ENCODE measurements around the gene IFT43. TPM values are rescaled to one million over a fixed set of nuclear protein-coding genes. Genes with fewer than 3 reads are reported as not detected.

IFT43 gene
- 13.4 and 15.8 TPM in 2 replicates for total RNA-seq

GRCh38 chr14:75985618-75986438 is at the start of gene IFT43:
Gene IFT43 (plus strand): TSS chr14:75985763. CDS start chr14:75985787, 24 bp downstream.
- POLR2A ChIA-PET: interaction anchor here (0.6 to 1.0 kb wide), 5 partner anchors 9 to 276 kb away, joined by 3 to 10 read pairs (median 4); no protein-coding TSS in a partner anchor
- no peaks in the 10 kb centered on the region for H3K9me3 Mint-ChIP-seq
- CTCF ChIA-PET: interaction anchor here (0.7 to 11.8 kb wide), 4 partner anchors 73 to 277 kb away, joined by 3 to 363 read pairs (median 9); no protein-coding TSS in a partner anchor
- peaks cover 30% of the 10 kb centered on the region for H3K4me1 Mint-ChIP-seq
- H3K27ac Mint-ChIP-seq: peak within 1 kb of the TSS; percentile 68
- intact Hi-C loops (cut with micrococcal nuclease): loop anchor here (10.0 kb wide), 1 partner anchor 681 kb away; no protein-coding TSS in a partner anchor
- ATAC-seq (ENCODE audit: low read depth): peak; percentile 67
- DNase-seq: peak; percentile 85
- H3K27me3 Mint-ChIP-seq: no peaks in the 10 kb centered on the region
- TF ChIP-seq, protein P1, sequence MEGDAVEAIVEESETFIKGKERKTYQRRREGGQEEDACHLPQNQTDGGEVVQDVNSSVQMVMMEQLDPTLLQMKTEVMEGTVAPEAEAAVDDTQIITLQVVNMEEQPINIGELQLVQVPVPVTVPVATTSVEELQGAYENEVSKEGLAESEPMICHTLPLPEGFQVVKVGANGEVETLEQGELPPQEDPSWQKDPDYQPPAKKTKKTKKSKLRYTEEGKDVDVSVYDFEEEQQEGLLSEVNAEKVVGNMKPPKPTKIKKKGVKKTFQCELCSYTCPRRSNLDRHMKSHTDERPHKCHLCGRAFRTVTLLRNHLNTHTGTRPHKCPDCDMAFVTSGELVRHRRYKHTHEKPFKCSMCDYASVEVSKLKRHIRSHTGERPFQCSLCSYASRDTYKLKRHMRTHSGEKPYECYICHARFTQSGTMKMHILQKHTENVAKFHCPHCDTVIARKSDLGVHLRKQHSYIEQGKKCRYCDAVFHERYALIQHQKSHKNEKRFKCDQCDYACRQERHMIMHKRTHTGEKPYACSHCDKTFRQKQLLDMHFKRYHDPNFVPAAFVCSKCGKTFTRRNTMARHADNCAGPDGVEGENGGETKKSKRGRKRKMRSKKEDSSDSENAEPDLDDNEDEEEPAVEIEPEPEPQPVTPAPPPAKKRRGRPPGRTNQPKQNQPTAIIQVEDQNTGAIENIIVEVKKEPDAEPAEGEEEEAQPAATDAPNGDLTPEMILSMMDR (IDR thresholded peaks at IDR 0.05): no peak
- H3K36me3 Mint-ChIP-seq (ENCODE audit: low read depth): peaks cover 9% of the 10 kb centered on the region
- H3K4me3 Mint-ChIP-seq: peak within 1 kb of the TSS; percentile 86

DNA sequence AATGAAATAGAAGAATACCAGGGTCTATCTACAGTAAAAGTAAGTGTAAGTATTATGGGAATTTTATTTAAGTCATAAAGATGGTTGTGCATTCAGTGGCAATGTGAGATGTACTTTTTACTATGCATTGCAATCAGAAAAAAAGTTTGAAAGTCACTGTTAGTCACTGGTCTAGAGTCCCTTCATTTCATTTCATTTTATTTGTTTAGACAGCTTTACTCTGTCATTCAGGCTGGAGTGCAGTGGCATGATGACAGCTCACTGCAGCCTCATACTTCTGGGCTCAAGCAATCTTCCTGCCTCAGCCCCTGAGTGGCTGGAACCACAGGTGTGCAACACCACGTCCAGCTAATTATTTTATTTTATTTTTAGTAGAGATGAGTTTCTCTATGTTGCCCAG is 46.4 kb upstream of the IFT43 start:
- CTCF ChIA-PET: interaction anchor here (2.3 kb wide), 1 partner anchor 32 kb away, joined by 9 read pairs; no protein-coding TSS in a partner anchor
- DNase-seq (no peak), ATAC-seq (ENCODE audit: low read depth) (no peak)
- H3K27ac Mint-ChIP-seq: no peak overlapping the region
- intact Hi-C loops (cut with micrococcal nuclease): no loop called here
- H3K36me3 Mint-ChIP-seq (ENCODE audit: low read depth): peaks cover 2% of the 10 kb centered on the region
- no peak overlapping the region for H3K4me3 Mint-ChIP-seq
- no peaks in the 10 kb centered on the region for H3K9me3 Mint-ChIP-seq
- H3K4me1 Mint-ChIP-seq: peaks cover 14% of the 10 kb centered on the region
- TF ChIP-seq, protein P1 (IDR thresholded peaks at IDR 0.05): no peak
- no peaks in the 10 kb centered on the region for H3K27me3 Mint-ChIP-seq
- POLR2A ChIA-PET: interaction anchor here (0.6 kb wide), 1 partner anchor 244 kb away, joined by 3 read pairs; no protein-coding TSS in a partner anchor

DNA sequence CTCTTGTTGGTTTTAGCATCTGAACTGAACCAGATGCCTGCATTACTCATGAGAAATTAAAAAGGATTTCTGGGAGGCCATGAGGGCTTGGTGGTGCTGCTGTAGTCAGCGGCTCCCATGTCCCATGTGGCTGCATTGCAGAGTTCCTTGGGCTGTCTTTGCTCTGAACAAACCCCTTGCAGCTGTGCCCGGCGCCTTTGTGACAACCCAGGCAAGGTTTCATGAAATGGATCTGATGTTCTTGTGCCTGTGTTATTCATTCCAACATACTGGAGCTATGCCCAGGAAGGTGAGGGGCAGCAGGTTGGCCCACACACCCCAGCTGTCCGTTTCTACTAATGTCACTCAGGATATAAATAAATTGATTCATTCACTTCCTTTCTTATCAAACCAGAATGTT is 44.5 kb upstream of the IFT43 start:
- Mint-ChIP-seq H3K36me3 (ENCODE audit: low read depth) (peaks cover 4% of the 10 kb centered on the region), H3K4me1 (no peaks in the 10 kb centered on the region), H3K4me3 (no peak overlapping the region), H3K9me3 (no peaks in the 10 kb centered on the region), H3K27me3 (no peaks in the 10 kb centered on the region), H3K27ac (no peak overlapping the region)
- CTCF ChIA-PET: no interaction called here
- DNase-seq (no peak), ATAC-seq (ENCODE audit: low read depth) (no peak)
- POLR2A ChIA-PET: no interaction called here
- intact Hi-C loops (cut with micrococcal nuclease): no loop called here
- TF ChIP-seq, protein P1 (IDR thresholded peaks at IDR 0.05): no peak

GRCh38 chr14:75944607-75945241 is 40.8 kb upstream of the IFT43 start:
- ChIA-PET POLR2A (no interaction called here), CTCF (no interaction called here)
- H3K27ac Mint-ChIP-seq: no peak overlapping the region
- DNase-seq (no peak), ATAC-seq (ENCODE audit: low read depth) (no peak)
- intact Hi-C loops (cut with micrococcal nuclease): no loop called here
- no peak overlapping the region for H3K4me3 Mint-ChIP-seq
- H3K27me3 Mint-ChIP-seq: no peaks in the 10 kb centered on the region
- H3K4me1 Mint-ChIP-seq: no peaks in the 10 kb centered on the region
- peaks cover 2% of the 10 kb centered on the region for H3K36me3 Mint-ChIP-seq (ENCODE audit: low read depth)
- TF ChIP-seq, protein P1 (IDR thresholded peaks at IDR 0.05): no peak
- H3K9me3 Mint-ChIP-seq: no peaks in the 10 kb centered on the region

GRCh38 chr14:75946785-75947184 is 38.8 kb upstream of the IFT43 start:
- ChIA-PET POLR2A (no interaction called here), CTCF (interaction anchor here (0.8 kb wide), 1 partner anchor 41 kb away, joined by 3 read pairs; no protein-coding TSS in a partner anchor)
- Mint-ChIP-seq H3K27me3 (no peaks in the 10 kb centered on the region), H3K4me1 (no peaks in the 10 kb centered on the region), H3K27ac (no peak overlapping the region), H3K36me3 (ENCODE audit: low read depth) (peaks cover 2% of the 10 kb centered on the region), H3K4me3 (no peak overlapping the region), H3K9me3 (no peaks in the 10 kb centered on the region)
- DNase-seq (no peak), ATAC-seq (ENCODE audit: low read depth) (no peak)
- TF ChIP-seq, protein P1 (IDR thresholded peaks at IDR 0.05): no peak
- intact Hi-C loops (cut with micrococcal nuclease): no loop called here

All from activated B cell treated with CpG ODN at 0.5 μM for 24 hours (primary cell).